HCT116 (cell line): ENCODE results near the gene PKMYT1.
A peak's percentile ranks its signal among the peaks of the same experiment; 100 is the strongest.

ENCODE experiments used
- CTCF ChIP-seq, 3 experiments: fragments of 200-600 bp in 1 of 3; sonication (generic) in 1 of 3; IDR thresholded peaks in 2 of 3; conservative IDR thresholded peaks in 1 of 3; 2 replicates each; pipeline ENCODE4 v1.5.1; 2012 to 2017; ENCODE audit warnings: low read depth in 2 of 3, low read length in 2 of 3, antibody characterized with exemption in 1 of 3, borderline replicate concordance in 1 of 3, control low read depth in 1 of 3, mild to moderate bottlenecking in 1 of 3, mixed read lengths in 1 of 3, mixed run types in 1 of 3, moderate library complexity in 1 of 3; ENCODE audit not compliant: insufficient read depth in 1 of 3
- EGR1 ChIP-seq: IDR thresholded peaks from 2 replicates; pipeline ENCODE4 v1.6.1; 2012; ENCODE audit warnings: low read depth
- JUND ChIP-seq: IDR thresholded peaks from 2 replicates; pipeline ENCODE4 v1.6.1; 2012
- POLR2A ChIP-seq: IDR thresholded peaks from 2 replicates; pipeline ENCODE4 v1.7.0; 2011; ENCODE audit warnings: borderline replicate concordance; ENCODE audit not compliant: insufficient read depth, insufficient read length; ENCODE audit errors: extremely low read depth
- POLR2AphosphoS5 ChIP-seq: IDR thresholded peaks from 2 replicates; pipeline ENCODE4 v1.6.1; 2011; ENCODE audit warnings: mild to moderate bottlenecking, low read depth, low read length, moderate library complexity
- RAD21 ChIP-seq: IDR thresholded peaks from 2 replicates; pipeline ENCODE4 v1.6.1; 2012; ENCODE audit warnings: low read depth, mild to moderate bottlenecking
- SRF ChIP-seq: IDR thresholded peaks from 2 replicates; pipeline ENCODE4 v1.6.1; 2012; ENCODE audit warnings: low read depth
- YY1 ChIP-seq: IDR thresholded peaks from 2 replicates; pipeline ENCODE4 v1.6.1; 2011; ENCODE audit warnings: low read length, low read depth, moderate library complexity, mild to moderate bottlenecking; ENCODE audit not compliant: insufficient replicate concordance; ENCODE audit errors: extremely low read depth
- ZFX ChIP-seq: fragments of 450-650 bp; IDR thresholded peaks from 2 replicates; pipeline ENCODE4 v1.6.1; 2017
- ZNF274 ChIP-seq: fragments of 200-500 bp; sonication (Bioruptor generic); IDR thresholded peaks from 2 replicates; pipeline ENCODE4 v1.6.1; 2014; ENCODE audit warnings: mild to moderate bottlenecking, low read depth, low read length, inconsistent platforms

- TF ChIP-seq YY1 (peak; percentile 62), CTCF (IDR thresholded peaks at IDR 0.05 in 2 of 3, conservative IDR thresholded peaks at IDR 0.05 in 1 of 3; ENCODE audit: borderline replicate concordance in 1 of 3, insufficient read depth in 1 of 3, low read depth in 2 of 3, low read length in 2 of 3) (no peak), RAD21 (no peak), ZNF274 (no peak), JUND (no peak), EGR1 (no peak), POLR2AphosphoS5 (peak; percentile 80), ZFX (peak; percentile 32; the same call in 1 of the 2 replicates), SRF (no peak), POLR2A (peak; percentile 61)
Measured at GRCh38 chr16:3023669-3024478, 43.6 kb upstream of the PKMYT1 start, which contains the start of the genes HCFC1R1 and THOC6.
